GM23338 (cell line): ENCODE results near the gene FAM13A.

Source experiments
- CREB1 ChIP-seq: fragments of 250-450 bp; sonication (Bioruptor Pico); IDR thresholded peaks from 2 replicates; pipeline ENCODE4 v1.5.0; 2020; ENCODE audit warnings: low read depth, mild to moderate bottlenecking, moderate library complexity
- EZH2 ChIP-seq: fragments of 200-600 bp; sonication (generic); IDR thresholded peaks from one replicate; pipeline ENCODE4 v1.8.0; 2017; ENCODE audit warnings: antibody characterized with exemption, mild to moderate bottlenecking, low read depth; ENCODE audit not compliant: unreplicated experiment
- EZH2phosphoT487 ChIP-seq: fragments of 200-600 bp; sonication (generic); IDR thresholded peaks from one replicate; pipeline ENCODE4 v1.8.1; 2018; ENCODE audit warnings: antibody characterized with exemption; ENCODE audit not compliant: unreplicated experiment
- JUNB ChIP-seq: IDR thresholded peaks from one replicate; pipeline ENCODE4 v1.6.1; 2016; ENCODE audit warnings: antibody characterized with exemption; ENCODE audit not compliant: unreplicated experiment
- NANOG ChIP-seq: IDR thresholded peaks from 2 replicates; pipeline ENCODE4 v1.6.1; 2016; ENCODE audit warnings: antibody characterized with exemption, borderline replicate concordance
- TF ChIP-seq, protein P1 (sequence below), 2 experiments: fragments of 200-600 bp in 1 of 2; sonication (generic) in 1 of 2; conservative IDR thresholded peaks; 2 replicates each; pipeline versions ENCODE4 v1.5.1 to v1.6.1; 2016 to 2017; ENCODE audit warnings: antibody characterized with exemption in 2 of 2, low read depth in 2 of 2, mild to moderate bottlenecking in 2 of 2, moderate library complexity in 1 of 2
- TF ChIP-seq, protein P2 (sequence below): IDR thresholded peaks from one replicate; pipeline ENCODE4 v1.6.1; 2018; ENCODE audit warnings: antibody characterized with exemption; ENCODE audit not compliant: unreplicated experiment

DNA sequence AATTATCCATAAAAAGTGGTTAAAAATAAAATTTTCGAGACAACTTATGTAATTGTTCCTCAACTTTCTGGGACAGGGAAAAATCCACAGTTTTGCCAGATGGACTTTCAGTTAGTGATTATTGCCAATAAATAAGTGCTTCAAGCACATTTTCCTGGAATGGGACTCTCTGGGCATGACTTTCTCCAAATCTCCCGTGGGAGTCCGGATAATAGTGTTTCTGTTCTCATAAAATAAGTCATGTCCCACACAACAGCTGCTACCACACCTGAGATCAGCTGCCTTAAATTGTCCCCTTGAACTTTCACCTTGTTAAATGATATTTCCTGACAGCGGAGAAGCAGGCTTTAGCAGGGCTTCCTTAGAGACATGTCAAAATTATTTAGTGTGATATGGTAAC, 226.0 kb downstream of the FAM13A start:
- no peak for TF ChIP-seq EZH2
- TF ChIP-seq, protein P1, sequence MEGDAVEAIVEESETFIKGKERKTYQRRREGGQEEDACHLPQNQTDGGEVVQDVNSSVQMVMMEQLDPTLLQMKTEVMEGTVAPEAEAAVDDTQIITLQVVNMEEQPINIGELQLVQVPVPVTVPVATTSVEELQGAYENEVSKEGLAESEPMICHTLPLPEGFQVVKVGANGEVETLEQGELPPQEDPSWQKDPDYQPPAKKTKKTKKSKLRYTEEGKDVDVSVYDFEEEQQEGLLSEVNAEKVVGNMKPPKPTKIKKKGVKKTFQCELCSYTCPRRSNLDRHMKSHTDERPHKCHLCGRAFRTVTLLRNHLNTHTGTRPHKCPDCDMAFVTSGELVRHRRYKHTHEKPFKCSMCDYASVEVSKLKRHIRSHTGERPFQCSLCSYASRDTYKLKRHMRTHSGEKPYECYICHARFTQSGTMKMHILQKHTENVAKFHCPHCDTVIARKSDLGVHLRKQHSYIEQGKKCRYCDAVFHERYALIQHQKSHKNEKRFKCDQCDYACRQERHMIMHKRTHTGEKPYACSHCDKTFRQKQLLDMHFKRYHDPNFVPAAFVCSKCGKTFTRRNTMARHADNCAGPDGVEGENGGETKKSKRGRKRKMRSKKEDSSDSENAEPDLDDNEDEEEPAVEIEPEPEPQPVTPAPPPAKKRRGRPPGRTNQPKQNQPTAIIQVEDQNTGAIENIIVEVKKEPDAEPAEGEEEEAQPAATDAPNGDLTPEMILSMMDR (conservative IDR thresholded peaks at IDR 0.05; ENCODE audit: low read depth in 2 of 2): no peak
- TF ChIP-seq, protein P2, sequence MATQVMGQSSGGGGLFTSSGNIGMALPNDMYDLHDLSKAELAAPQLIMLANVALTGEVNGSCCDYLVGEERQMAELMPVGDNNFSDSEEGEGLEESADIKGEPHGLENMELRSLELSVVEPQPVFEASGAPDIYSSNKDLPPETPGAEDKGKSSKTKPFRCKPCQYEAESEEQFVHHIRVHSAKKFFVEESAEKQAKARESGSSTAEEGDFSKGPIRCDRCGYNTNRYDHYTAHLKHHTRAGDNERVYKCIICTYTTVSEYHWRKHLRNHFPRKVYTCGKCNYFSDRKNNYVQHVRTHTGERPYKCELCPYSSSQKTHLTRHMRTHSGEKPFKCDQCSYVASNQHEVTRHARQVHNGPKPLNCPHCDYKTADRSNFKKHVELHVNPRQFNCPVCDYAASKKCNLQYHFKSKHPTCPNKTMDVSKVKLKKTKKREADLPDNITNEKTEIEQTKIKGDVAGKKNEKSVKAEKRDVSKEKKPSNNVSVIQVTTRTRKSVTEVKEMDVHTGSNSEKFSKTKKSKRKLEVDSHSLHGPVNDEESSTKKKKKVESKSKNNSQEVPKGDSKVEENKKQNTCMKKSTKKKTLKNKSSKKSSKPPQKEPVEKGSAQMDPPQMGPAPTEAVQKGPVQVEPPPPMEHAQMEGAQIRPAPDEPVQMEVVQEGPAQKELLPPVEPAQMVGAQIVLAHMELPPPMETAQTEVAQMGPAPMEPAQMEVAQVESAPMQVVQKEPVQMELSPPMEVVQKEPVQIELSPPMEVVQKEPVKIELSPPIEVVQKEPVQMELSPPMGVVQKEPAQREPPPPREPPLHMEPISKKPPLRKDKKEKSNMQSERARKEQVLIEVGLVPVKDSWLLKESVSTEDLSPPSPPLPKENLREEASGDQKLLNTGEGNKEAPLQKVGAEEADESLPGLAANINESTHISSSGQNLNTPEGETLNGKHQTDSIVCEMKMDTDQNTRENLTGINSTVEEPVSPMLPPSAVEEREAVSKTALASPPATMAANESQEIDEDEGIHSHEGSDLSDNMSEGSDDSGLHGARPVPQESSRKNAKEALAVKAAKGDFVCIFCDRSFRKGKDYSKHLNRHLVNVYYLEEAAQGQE: no peak
- no peak for TF ChIP-seq EZH2phosphoT487
- TF ChIP-seq NANOG: no peak
- TF ChIP-seq JUNB: no peak
- no peak for TF ChIP-seq CREB1
